ENCODE data around the gene FXYD6. TPM values are rescaled to one million over a fixed set of nuclear protein-coding genes. Genes with fewer than 3 reads are reported as not detected.

Gene FXYD6
- polyA plus RNA-seq, 1 donor: 227 TPM

GRCh38 chr11:117828611-117829368, 47.7 kb downstream of the FXYD6 start:
- DNase-seq: no peak

GRCh38 chr11:117827521-117828511, 48.6 kb downstream of the FXYD6 start:
- DNase-seq: no peak

DNA sequence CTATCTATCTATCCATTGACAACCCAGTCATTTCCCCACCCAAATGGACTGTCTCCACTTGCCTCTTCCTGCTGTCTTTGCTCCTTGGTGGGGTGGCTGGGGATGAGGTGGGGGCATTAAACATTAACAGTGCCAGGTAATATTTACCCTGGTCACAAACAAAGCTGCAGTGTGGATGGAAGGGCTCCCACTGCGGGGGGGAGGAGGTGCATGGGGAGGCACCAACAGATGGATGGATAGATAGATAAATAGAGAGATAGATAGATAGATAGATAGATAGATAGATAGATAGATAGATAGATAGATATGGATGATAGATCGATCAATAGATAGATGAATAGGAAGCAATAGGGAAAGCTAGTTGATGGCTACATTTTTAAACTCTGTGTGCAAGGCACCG, 49.6 kb downstream of the FXYD6 start:
- DNase-seq: no peak

GRCh38 chr11:117826190-117826570, 50.3 kb downstream of the FXYD6 start:
- no peak for DNase-seq

DNA sequence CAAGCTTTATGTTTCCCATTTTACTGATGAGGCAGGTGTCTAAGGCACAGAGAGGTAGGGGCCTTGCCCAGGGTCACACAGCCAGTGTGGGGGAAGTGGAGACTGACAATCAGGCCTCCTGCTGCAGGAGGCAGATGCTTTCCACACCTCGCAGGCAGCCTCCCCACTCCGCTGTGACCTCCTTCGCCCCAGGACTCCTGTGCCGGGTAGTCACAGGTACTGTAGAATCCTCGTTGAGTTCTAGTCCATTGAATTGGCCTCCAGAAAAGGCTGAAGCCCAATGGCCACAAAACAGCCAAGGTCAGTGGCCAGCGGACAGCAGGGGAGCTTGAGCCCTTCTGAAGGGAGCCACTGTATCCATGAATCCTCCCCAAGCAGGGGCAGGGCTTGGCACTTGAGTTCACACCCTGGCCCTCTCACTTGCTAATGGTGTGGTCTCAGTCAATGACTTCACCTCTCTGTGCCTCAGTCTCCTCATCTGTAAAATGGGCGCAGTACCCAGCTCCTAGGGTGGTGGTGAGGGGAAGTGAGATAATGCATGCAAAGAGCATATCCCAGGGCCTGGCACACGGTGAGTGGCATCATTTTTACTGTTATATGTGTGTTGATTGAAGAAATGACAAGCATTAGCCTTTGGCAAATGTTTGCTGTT, 50.8 kb downstream of the FXYD6 start:
- DNase-seq: no peak

DNA sequence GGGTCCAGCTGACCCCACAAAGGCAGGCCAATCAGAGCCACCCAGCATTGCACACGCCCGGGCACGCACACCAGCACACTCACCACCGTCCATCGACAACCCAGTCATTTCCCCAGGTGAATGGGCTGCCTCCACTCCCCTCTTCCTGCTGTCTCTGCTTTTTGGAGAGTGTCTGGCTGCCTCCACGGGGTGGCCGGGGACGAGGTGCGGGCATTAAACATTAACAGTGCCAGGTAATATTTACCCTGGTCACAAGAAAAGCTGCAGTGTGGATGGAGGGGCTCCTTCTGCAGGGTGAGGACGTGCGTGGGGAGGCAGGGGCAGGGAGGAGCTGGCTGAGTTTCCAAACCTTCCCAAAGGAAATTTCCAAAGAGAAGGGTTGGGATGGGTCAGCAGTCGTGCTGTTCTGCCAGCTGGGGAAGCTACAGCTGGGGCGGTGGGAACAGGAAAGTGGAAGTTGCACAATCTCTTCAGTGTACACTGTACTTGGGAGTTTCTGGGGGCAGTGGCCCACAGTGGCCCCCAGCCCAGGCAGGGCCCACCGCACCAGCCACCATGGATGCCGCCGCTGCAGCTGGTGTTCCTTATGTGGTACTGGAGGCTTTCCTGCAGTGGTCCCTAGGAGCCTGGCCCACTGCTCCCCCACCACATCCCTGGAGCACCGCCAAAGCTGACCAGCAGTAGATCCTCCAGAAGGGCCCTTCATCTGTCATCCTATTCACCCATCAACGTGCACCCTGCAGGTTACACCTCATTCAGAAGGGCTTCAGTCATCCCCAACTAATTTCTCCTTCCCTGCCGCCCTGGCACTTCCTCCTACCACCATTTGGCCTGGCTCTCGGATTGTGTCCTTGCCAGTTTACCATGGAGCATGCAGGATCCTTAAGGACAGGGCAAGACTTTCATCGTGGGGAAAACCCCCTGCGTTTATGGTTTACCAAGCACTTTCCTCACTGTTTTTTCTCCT, 51.6 kb downstream of the FXYD6 start, which contains the start of gene FXYD2:
Gene FXYD2, minus strand, starts transcription at position 174 of the 967 bp plus-strand sequence. Its CDS starts 66 bp downstream, at position 108.
- DNase-seq: peak; percentile 49

DNA sequence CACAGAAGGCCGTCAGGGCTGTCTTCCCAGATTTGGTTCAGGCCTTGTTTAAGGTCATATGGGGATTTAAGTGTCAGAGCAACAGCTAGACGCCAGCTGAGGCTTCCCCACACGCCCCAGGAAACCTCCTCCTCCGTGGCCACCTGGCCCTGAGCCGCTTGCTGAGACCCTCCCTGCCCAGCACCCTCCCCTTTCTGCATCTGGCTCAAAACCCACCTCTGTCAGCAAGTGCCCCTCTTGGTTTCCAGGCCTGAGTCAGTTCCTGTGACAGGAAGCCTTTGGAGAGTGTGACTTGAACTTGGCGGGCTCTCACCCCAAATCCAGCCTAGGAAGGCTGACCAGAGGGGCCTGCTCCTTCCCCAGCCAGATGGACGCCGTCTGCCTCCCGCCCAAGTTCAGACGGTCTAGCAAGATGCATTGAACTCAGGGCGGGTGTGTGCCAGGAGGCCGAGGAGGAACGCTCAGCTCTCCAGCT, 52.5 kb downstream of the FXYD6 start:
- peak; percentile 55 for DNase-seq

GRCh38 chr11:117823294-117823945, 53.0 kb downstream of the FXYD6 start:
- no peak for DNase-seq

DNA sequence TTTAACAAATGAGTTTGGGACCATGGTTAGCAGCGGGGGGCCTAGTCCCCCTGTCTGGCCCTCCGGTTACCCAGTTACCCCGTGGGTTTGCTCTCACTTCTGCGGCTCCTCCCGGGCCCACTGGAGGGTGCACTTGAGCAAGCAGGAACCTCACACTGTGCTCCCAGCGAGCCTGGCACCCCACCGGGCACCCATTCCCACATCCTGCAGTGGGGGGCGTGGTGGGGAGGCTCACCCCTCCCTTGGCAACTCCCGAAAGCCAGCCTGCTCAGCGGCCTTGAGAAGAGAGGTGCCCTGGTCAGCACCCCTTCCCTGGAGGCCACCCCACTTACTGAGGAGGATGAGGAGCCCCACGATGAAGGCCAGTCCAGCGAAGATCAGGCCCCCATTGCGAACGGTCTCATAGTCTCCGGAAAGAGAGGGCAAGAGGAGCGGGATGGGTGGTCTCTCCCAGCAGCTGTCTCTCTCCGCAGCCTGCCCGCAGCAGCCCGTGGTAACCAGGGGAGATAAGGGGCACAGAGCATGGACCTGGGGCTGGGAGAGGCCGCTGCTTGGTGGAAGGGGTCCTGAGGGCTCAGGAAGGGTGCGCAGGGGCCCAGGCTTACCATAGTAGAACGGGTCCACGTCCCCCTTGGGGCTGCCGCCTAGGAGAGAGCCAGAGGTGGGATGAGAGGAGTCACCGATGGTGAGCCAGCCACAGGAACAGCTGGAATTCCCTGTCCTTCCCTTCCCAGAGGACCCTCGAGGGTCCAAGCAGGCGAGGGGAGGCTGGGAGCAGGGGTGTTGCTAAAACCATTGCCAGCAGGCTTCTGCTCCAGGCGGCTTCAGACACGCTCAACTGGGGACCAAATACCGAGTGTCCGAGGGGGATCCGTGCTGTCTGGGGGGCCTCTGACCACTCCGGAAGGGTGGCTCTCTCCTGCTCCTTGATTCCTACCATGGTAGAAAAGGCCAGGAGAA, 54.1 kb downstream of the FXYD6 start:
- DNase-seq: no peak

DNA sequence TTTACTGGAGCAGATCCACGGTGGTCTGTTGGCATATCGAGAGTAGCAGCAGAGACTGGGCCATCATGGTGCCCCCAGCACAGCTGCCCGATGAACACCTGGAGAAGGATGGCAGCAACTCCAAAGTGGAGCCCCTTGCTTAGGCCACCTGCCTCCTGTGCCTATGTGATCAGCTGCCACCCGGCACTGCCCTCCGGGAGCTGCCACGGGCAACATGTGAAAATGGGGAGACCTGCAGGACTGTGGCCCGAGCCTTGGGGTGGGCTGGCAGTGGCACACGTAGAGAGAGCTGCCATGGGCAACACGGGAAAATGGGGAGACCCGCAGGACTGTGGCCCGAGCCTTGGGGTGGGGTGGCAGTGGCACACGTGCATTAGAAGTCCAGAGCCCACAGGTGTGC, 55.0 kb downstream of the FXYD6 start:
- no peak for DNase-seq

- no peak for DNase-seq
These were observed 55.9 kb downstream of the FXYD6 start for GRCh38 chr11:117820516-117820915.

GRCh38 chr11:117820071-117820470, 56.4 kb downstream of the FXYD6 start:
- DNase-seq: no peak

DNA sequence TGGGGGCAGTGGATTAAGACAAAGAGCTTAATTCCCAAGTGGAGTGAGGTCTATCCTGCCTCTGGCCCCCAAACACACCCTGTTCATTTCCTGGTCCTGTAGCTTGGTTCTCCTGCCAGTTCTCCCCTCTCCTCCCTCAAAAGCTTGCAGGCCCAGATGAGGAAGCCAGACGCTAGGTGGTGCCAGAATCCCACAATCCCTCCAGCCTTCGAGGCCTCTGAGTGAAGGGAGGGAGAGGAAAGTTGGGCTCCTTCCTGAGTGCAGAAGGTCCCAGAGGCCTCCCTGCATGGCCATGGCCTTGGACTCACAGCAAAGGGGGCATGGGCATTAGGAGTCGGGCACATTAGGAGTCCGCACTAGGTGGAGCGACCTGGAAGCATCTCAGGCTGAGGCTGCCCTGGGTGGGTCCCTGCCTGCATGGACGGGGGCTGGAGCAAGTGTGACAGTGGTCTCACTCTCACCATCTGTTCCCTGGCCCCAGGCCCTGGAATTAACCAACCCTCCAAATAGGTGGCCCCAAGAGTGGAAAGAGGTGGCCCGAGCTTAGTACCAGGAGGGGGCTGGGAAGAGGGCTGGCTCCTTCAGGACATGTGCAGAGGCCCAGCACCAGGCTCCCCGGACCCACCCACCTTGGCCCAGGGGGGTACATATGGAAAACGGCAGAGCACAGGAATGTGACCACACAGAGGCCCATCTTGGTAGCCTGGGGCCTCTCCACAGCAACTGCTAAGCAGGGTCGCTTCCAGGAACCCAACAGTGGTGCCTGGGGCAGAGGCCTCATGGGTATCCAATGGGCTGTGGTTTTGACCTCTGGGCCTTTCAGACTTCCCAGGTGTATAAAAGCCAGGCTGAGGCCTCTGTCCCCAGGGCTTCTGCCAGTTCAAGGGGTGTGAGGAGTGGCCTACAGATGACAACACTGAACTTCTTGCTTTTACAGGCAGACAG, 57.1 kb downstream of the FXYD6 start:
- DNase-seq: peak; percentile 87

GRCh38 chr11:117818041-117818873, 58.2 kb downstream of the FXYD6 start:
- DNase-seq: no peak

- DNase-seq: peak; percentile 91
These were observed 59.0 kb downstream of the FXYD6 start for GRCh38 chr11:117817368-117818040.

DNA sequence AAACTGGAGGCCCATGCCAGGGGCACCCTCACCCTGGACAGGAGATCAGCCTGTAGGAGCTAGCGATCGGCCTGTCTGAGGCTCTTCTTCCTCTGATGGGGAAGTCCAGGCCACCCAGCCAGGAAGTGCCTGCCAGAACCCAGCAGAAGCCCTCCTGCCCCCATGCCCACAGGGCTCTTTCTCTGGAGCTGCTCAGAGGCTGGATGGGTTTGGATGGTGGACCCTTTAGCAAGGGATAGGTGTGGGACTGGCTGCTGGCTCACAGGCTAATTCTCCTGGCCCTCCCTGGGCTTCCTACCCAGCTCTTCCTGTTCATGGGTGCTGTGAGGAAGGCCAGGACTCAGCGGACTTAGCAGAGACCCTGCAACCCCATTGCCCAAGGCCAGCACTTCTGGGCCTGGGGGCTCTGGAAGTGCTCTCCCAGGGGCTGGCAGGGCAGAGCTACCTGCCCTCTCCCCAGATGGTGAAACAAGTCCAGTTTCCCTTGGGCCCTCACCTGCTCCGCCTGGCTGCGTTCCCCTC, 59.6 kb downstream of the FXYD6 start:
- no peak for DNase-seq

Data from hindlimb muscle (tissue), 1 donor.